H1 (cell line): ENCODE results near the gene ASTN2. TPM values are rescaled to one million over a fixed set of nuclear protein-coding genes. Genes with fewer than 3 reads are reported as not detected.

ENCODE experiments used
- CTCF ChIA-PET: fragments of 300-600 bp; sonication (Branson Sonifier 250); formaldehyde crosslinking; loops from one replicate; lab custom pipeline; 2021; ENCODE audit not compliant: partially characterized antibody; lab: Charles Lee
- POLR2A ChIA-PET: fragments of 300-600 bp; sonication (Branson Sonifier 250); formaldehyde crosslinking; loops from one replicate; lab custom pipeline; 2021; ENCODE audit warnings: inconsistent platforms; ENCODE audit not compliant: partially characterized antibody; lab: Charles Lee
- DNase-seq, 2 experiments: peaks; one replicate each; pipeline versions ENCODE4 v3.0.0 to v3.0.0-alpha.2; 2010 to 2022; ENCODE audit warnings: low spot score in 2 of 2, low read depth in 1 of 2, mixed read lengths in 1 of 2
- FAIRE-seq: peaks from 2 replicates; lab custom pipeline; 2011; peaks lifted over from hg19 to GRCh38; lab: Jason Lieb, UNC
- H2AFZ ChIP-seq: 2 replicates; pipeline ENCODE4 v1.8.1; 2012; ENCODE audit warnings: low read length, inconsistent platforms
- H2AK5ac ChIP-seq: 2 replicates; pipeline ENCODE4 v1.6.1; 2013; ENCODE audit warnings: low read depth, low read length
- H2BK120ac ChIP-seq: replicated peaks from 2 replicates; pipeline ENCODE3; 2013; ENCODE audit warnings: low read depth, low read length, inconsistent platforms
- H2BK12ac ChIP-seq: 2 replicates; pipeline ENCODE4 v1.6.1; 2013; ENCODE audit warnings: low read depth, low read length
- H2BK15ac ChIP-seq: 2 replicates; pipeline ENCODE4 v1.6.1; 2013; ENCODE audit warnings: low read length
- H2BK20ac ChIP-seq: 2 replicates; pipeline ENCODE4 v1.6.1; 2013; ENCODE audit warnings: low read length
- H2BK5ac ChIP-seq: 2 replicates; pipeline ENCODE4 v1.6.1; 2013; ENCODE audit warnings: low read depth, low read length
- H3K14ac ChIP-seq: 2 replicates; pipeline ENCODE4 v1.6.1; 2013; ENCODE audit warnings: inconsistent platforms; ENCODE audit not compliant: insufficient read length
- H3K18ac ChIP-seq: 2 replicates; pipeline ENCODE4 v1.6.1; 2013; ENCODE audit warnings: low read length; ENCODE audit errors: extremely low read depth
- H3K23ac ChIP-seq: 2 replicates; pipeline ENCODE4 v1.6.1; 2013; ENCODE audit warnings: inconsistent platforms; ENCODE audit not compliant: insufficient read length
- H3K23me2 ChIP-seq: 2 replicates; pipeline ENCODE4 v1.6.1; 2013; ENCODE audit warnings: low read depth, low read length
- H3K27ac ChIP-seq: 2 replicates; pipeline ENCODE4 v1.6.1; 2011; ENCODE audit warnings: low read depth, low read length, inconsistent platforms
- H3K27me3 ChIP-seq, 4 experiments: replicated peaks in 1 of 4; 1 replicate in 1 of 4; 2 replicates in 3 of 4; pipeline versions ENCODE4 v1.6.1 to v1.8.1; 2011 to 2013; ENCODE audit warnings: low read length in 3 of 4, mild to moderate bottlenecking in 3 of 4, inconsistent platforms in 2 of 4, mixed read lengths in 2 of 4, moderate library complexity in 1 of 4; ENCODE audit not compliant: control insufficient read depth in 3 of 4, insufficient read depth in 3 of 4; ENCODE audit errors: extremely low read depth in 1 of 4
- H3K36me3 ChIP-seq, 4 experiments: 2 replicates each; pipeline versions ENCODE4 v1.6.1 to v1.8.1; 2011 to 2013; ENCODE audit warnings: mild to moderate bottlenecking in 4 of 4, low read length in 3 of 4, moderate library complexity in 2 of 4, control low read depth in 1 of 4, inconsistent platforms in 1 of 4; ENCODE audit not compliant: insufficient read depth in 4 of 4, control insufficient read depth in 2 of 4
- H3K4ac ChIP-seq: replicated peaks from 2 replicates; pipeline ENCODE3; 2013; ENCODE audit warnings: low read length, low read depth, mixed read lengths, inconsistent platforms; ENCODE audit not compliant: insufficient read length
- H3K4me1 ChIP-seq, 4 experiments: replicated peaks in 1 of 4; 1 replicate in 1 of 4; 2 replicates in 3 of 4; pipeline versions ENCODE4 v1.6.1 to v1.8.1; 2011 to 2013; ENCODE audit warnings: low read length in 3 of 4, inconsistent platforms in 2 of 4, mixed read lengths in 1 of 4; ENCODE audit not compliant: insufficient read depth in 4 of 4, control insufficient read depth in 3 of 4
- H3K4me2 ChIP-seq, 2 experiments: 2 replicates each; pipeline versions ENCODE4 v1.6.1 to v1.8.1; 2011 to 2013; ENCODE audit warnings: low read depth in 2 of 2, low read length in 2 of 2, control low read depth in 1 of 2, inconsistent platforms in 1 of 2, mild to moderate bottlenecking in 1 of 2; ENCODE audit not compliant: insufficient read depth in 1 of 2
- H3K4me3 ChIP-seq, 4 experiments: fragments of 200-600, 300-600 bp in 1 of 4; sonication (generic), shearing (Covaris generic), sonication (Bioruptor Twin) in 1 of 4; 2 replicates each; pipeline versions ENCODE4 v1.5.1 to v1.8.1; 2011 to 2016; ENCODE audit warnings: low read length in 4 of 4, low read depth in 3 of 4, control low read depth in 2 of 4, inconsistent platforms in 2 of 4, mild to moderate bottlenecking in 2 of 4, mixed read lengths in 1 of 4, moderate library complexity in 1 of 4; ENCODE audit not compliant: insufficient read depth in 2 of 4; ENCODE audit errors: extremely low read depth in 1 of 4
- H3K56ac ChIP-seq: replicated peaks from 2 replicates; pipeline ENCODE3; 2013; ENCODE audit warnings: low read depth, mild to moderate bottlenecking, mixed read lengths, low read length, inconsistent platforms; ENCODE audit not compliant: insufficient read length
- H3K79me1 ChIP-seq: 2 replicates; pipeline ENCODE4 v1.6.1; 2013; ENCODE audit warnings: low read depth, low read length, control low read depth
- H3K79me2 ChIP-seq, 2 experiments: 2 replicates each; pipeline versions ENCODE4 v1.6.1 to v1.8.1; 2012 to 2013; ENCODE audit warnings: low read length in 2 of 2, mild to moderate bottlenecking in 2 of 2, inconsistent platforms in 1 of 2; ENCODE audit not compliant: insufficient read depth in 2 of 2, control insufficient read depth in 1 of 2
- H3K9ac ChIP-seq, 4 experiments: replicated peaks in 1 of 4; 1 replicate in 1 of 4; 2 replicates in 3 of 4; pipeline versions ENCODE4 v1.6.1 to v1.8.1; 2011 to 2013; ENCODE audit warnings: low read depth in 3 of 4, low read length in 3 of 4, control low read depth in 2 of 4, mild to moderate bottlenecking in 2 of 4, moderate library complexity in 2 of 4, inconsistent platforms in 1 of 4; ENCODE audit errors: extremely low read depth in 1 of 4
- H3K9me3 ChIP-seq, 2 experiments: 2 replicates each; pipeline versions ENCODE4 v1.6.1 to v1.8.1; 2012 to 2013; ENCODE audit warnings: mild to moderate bottlenecking in 2 of 2, moderate library complexity in 2 of 2, control low read depth in 1 of 2, inconsistent platforms in 1 of 2, low read depth in 1 of 2, low read length in 1 of 2, mixed read lengths in 1 of 2; ENCODE audit not compliant: insufficient read depth in 2 of 2
- H4K20me1 ChIP-seq, 2 experiments: replicated peaks in 1 of 2; 2 replicates each; pipeline versions ENCODE3 to v1.8.1; 2011 to 2013; ENCODE audit warnings: inconsistent platforms in 2 of 2, low read length in 2 of 2, mild to moderate bottlenecking in 1 of 2; ENCODE audit not compliant: insufficient read depth in 2 of 2, control insufficient read depth in 1 of 2
- H4K5ac ChIP-seq: 2 replicates; pipeline ENCODE4 v1.6.1; 2013; ENCODE audit warnings: low read length, low read depth, mixed read lengths, inconsistent platforms; ENCODE audit not compliant: insufficient read length
- H4K8ac ChIP-seq: 2 replicates; pipeline ENCODE4 v1.8.0; 2013; ENCODE audit warnings: mild to moderate bottlenecking, moderate library complexity, low read length, inconsistent platforms; ENCODE audit not compliant: insufficient read depth; ENCODE audit errors: extremely low read depth
- H4K91ac ChIP-seq: replicated peaks from 2 replicates; pipeline ENCODE3; 2013; ENCODE audit warnings: low read length, mixed read lengths, inconsistent platforms; ENCODE audit not compliant: insufficient read length
- CBX8 ChIP-seq: fragments of 300-800, 300-1000 bp; sonication (generic); IDR thresholded peaks from 2 replicates; pipeline ENCODE4 v1.7.1; 2016; ENCODE audit warnings: low read depth, low read length, borderline replicate concordance
- GTF2F1 ChIP-seq: IDR thresholded peaks from 2 replicates; pipeline ENCODE4 v1.6.1; 2012; ENCODE audit warnings: low read depth, low read length, improper control_type of control experiment, borderline replicate concordance
- KDM5A ChIP-seq: fragments of 200-600 bp; IDR thresholded peaks from 2 replicates; pipeline ENCODE4 v1.7.1; 2012; ENCODE audit warnings: mild to moderate bottlenecking, low read length, inconsistent platforms, mixed read lengths
- MAX ChIP-seq: IDR thresholded peaks from 2 replicates; pipeline ENCODE4 v1.6.1; 2012; ENCODE audit warnings: inconsistent platforms
- POU5F1 ChIP-seq: IDR thresholded peaks from 2 replicates; pipeline ENCODE4 v1.6.1; 2011; ENCODE audit warnings: low read depth, mild to moderate bottlenecking, low read length, moderate library complexity
- SIX5 ChIP-seq: IDR thresholded peaks from 2 replicates; pipeline ENCODE4 v1.6.1; 2011; ENCODE audit warnings: mild to moderate bottlenecking, low read depth, low read length
- USF2 ChIP-seq: IDR thresholded peaks from 2 replicates; pipeline ENCODE4 v1.6.1; 2011; ENCODE audit warnings: low read length, improper control_type of control experiment
- WGBS, 2 experiments: shearing (Covaris generic) in 1 of 2; methylation state at CpG; one replicate each; pipeline versions ENCODE4 v1.1.6 to v1.1.7; 2013 to 2015; ENCODE audit warnings: low lambda C conversion rate in 2 of 2, mixed read lengths in 2 of 2, inconsistent platforms in 1 of 2, low coverage in 1 of 2, missing lambda C conversion rate in 1 of 2; ENCODE audit not compliant: insufficient replicate concordance in 2 of 2, insufficient coverage in 1 of 2, insufficient read length in 1 of 2; ENCODE audit errors: extremely low coverage in 1 of 2, missing lambda C conversion rate in 1 of 2; 5-methylcytosine and 5-hydroxymethylcytosine counted together
- polyA plus RNA-seq, 7 experiments: library from polyadenylated mRNA; depleted of rRNA in 3 of 7; stranded (reverse) in 5 of 7; unstranded in 2 of 7; fragments of >200 nt in 5 of 7; fragments of 200-250 nt in 2 of 7; gene quantifications; 1 replicate in 5 of 7; 2 replicates in 1 of 7; 4 replicates in 1 of 7; pipeline versions ENCODE4 v1.2.1 to v1.2.3, GENCODE V29; 2011 to 2013; ENCODE audit warnings: missing spikeins in 2 of 7, mixed read lengths in 2 of 7
- total RNA-seq: library from RNA; stranded (reverse); fragmentation: NEBNext Ultra II Directional; extraction: Animal tissue kit (Norgen Biotek cat#: 25700); gene quantifications from 2 replicates; pipeline ENCODE4 v1.2.1, GENCODE V29; 2021

The ASTN2 gene
- total and polyA plus RNA-seq, 2 of the 8 experiments (the other 6 are each of a cell fraction or from before 2014, with no cell fraction given), result 8.2 to 13.7 TPM

GRCh38 chr9:117178596-117179375 lies 236.1 kb downstream of the ASTN2 start:
- CTCF ChIA-PET, result interaction anchor here (3.1 kb wide), 1 partner anchor 18 kb away, joined by 15 read pairs; no protein-coding TSS in a partner anchor
- Histone ChIP-seq H2AK5ac (no peak overlapping the region), H3K9ac (no peak overlapping the region), H2AFZ (no peak overlapping the region), H3K14ac (no peak overlapping the region), H3K4me1 (peaks cover 0 to 3% (median 0%) of the 10 kb centered on the region in 4 experiments; a peak in 2 of 7 replicates), H3K56ac (no peak overlapping the region), H3K4me2 (no peak overlapping the region), H2BK120ac (no peak overlapping the region), H3K4ac (no peak overlapping the region), H3K36me3 (no peaks in the 10 kb centered on the region), H3K27me3 (no peaks in the 10 kb centered on the region), H4K8ac (no peak overlapping the region), H2BK5ac (no peak overlapping the region), H4K91ac (no peak overlapping the region), H3K9me3 (peaks cover 8 to 15% of the 10 kb centered on the region in 2 experiments), H3K79me2 (no peaks in the 10 kb centered on the region), H4K20me1 (no peaks in the 10 kb centered on the region), H4K5ac (no peak overlapping the region), H3K23me2 (no peaks in the 10 kb centered on the region; the same call in 1 of the 2 replicates), H2BK12ac (no peak overlapping the region), H3K79me1 (no peaks in the 10 kb centered on the region), H3K23ac (no peak overlapping the region), H2BK20ac (no peak overlapping the region), H2BK15ac (no peak overlapping the region), H3K4me3 (no peak overlapping the region), H3K18ac (no peak overlapping the region), H3K27ac (no peak overlapping the region)
- WGBS, 2 experiments, result 87% methylated on average over 4 of the region's 5 CpGs; no CpG with 5 or more reads in 1 of the 2 experiments
- FAIRE-seq (no peak), DNase-seq (no peak)
- no peak for TF ChIP-seq GTF2F1
- no peak for TF ChIP-seq CBX8
- no peak for TF ChIP-seq POU5F1
- TF ChIP-seq SIX5, result no peak
- TF ChIP-seq USF2, result no peak
- no peak for TF ChIP-seq MAX
- TF ChIP-seq KDM5A, result no peak
- POLR2A ChIA-PET, result no interaction called here
